HG03095 (cell line): ENCODE data around the gene NPAS4.
"Not testable (repeated sequence)": the region's sequence is repeated elsewhere in the genome, so short reads cannot be mapped to it uniquely, and the experiment has no call there.

Experiments
- ATAC-seq: cut with Tn5 transposase; IDR thresholded peaks from one replicate; pipeline ENCODE4 v1.9.1; 2021; ENCODE audit warnings: moderate library complexity; ENCODE audit not compliant: unreplicated experiment

NPAS4 gene

GRCh38 chr11:66454247-66454646 lies 33.4 kb downstream of the NPAS4 start:
- no peak for ATAC-seq

DNA sequence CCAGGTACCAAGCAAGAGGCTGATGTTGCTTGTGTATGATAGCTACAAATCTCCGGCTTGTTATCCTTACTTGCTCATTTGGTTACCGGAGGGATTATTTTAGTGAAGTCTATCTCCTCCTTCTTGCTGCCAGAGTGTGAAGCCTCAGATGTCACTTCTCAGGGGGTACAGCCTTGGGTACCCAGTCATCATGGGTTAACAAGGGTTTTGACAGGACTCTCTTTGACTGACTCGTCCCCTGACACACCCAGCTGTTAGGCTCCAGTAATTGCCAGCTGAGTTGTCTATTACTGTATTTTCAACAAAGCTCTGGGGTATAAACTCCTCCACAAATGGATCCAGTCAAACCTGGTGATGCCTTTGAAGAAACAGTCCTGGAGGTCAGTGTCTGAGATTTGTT lies 34.0 kb downstream of the NPAS4 start:
- no peak for ATAC-seq

DNA sequence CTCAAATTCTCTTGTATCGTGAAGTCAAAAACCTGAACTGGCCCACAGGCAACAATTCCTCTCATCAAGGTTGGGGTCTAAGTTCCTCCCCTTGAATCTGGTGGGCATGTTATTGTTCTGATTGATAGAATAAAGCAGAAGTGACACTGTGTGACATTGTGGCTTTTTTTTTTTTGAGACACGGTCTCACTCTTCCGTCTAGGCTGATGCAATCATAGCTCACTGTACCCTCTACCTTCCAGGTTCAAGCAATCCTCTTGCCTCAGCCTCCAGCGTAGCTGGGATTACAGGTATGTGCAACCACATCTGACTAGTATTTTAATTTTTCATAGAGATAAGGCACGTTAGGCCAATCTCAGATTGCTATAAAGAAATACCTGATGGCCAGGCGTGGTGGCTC lies 37.0 kb downstream of the NPAS4 start:
- no peak for ATAC-seq

- ATAC-seq: no peak
Measured at GRCh38 chr11:66459138-66459778, 38.4 kb downstream of the NPAS4 start.

- no peak for ATAC-seq
Measured at GRCh38 chr11:66462010-66462409, 41.2 kb downstream of the NPAS4 start.

GRCh38 chr11:66462911-66463310 lies 42.1 kb downstream of the NPAS4 start:
- no peak for ATAC-seq

- not testable (repeated sequence) for ATAC-seq
Measured at GRCh38 chr11:66464116-66464515, 43.3 kb downstream of the NPAS4 start.

GRCh38 chr11:66464916-66465315 lies 44.1 kb downstream of the NPAS4 start:
- no peak for ATAC-seq

- ATAC-seq: no peak
Measured at GRCh38 chr11:66465373-66466224, 44.8 kb downstream of the NPAS4 start.

DNA sequence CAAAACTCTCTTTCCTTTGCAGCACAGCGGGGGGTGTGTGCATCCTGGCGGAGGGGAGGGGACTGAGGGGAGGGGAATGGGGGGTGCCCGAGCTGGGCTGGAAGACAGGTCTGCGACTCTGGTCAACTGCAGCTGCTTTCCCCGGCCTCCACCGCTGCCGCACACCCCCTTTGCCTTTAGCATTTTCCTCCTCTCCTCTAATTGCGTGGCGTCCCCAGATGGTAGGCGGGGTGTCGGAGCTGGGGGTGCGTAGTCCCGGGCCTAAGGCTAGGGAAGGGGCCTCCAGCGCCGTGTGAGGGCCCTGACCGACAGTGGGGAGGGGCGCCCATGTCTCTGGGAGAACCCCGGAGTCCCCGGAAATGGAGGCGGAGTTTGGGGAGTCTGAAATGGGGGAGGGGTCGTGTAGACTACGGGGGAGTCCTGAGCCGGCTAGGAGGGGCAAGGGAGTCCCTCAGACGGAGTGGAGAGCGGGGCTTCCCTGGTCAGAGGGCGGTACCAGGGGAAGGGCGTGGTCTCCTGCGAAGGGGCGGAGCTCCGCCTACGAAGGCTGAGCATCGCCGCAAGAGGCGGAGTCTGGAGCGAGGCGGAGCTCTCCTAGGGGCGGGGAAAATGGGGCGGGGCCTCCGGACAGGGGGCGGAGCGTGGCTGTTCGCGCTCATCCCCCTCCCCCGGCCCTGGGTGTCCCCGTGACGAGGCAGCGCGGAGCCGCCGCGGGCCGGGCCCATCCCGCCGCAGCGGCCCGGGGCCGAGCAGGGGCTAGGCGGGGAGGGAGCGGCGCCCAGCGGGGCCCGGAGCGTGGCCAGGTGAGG lies 45.6 kb downstream of the NPAS4 start, which contains the start of gene PELI3:
Gene PELI3, plus strand, starts transcription at position 681 of the 809 bp plus-strand sequence. CDS start 1,224 bp downstream, outside the sequence.
- ATAC-seq: peak; percentile 72

DNA sequence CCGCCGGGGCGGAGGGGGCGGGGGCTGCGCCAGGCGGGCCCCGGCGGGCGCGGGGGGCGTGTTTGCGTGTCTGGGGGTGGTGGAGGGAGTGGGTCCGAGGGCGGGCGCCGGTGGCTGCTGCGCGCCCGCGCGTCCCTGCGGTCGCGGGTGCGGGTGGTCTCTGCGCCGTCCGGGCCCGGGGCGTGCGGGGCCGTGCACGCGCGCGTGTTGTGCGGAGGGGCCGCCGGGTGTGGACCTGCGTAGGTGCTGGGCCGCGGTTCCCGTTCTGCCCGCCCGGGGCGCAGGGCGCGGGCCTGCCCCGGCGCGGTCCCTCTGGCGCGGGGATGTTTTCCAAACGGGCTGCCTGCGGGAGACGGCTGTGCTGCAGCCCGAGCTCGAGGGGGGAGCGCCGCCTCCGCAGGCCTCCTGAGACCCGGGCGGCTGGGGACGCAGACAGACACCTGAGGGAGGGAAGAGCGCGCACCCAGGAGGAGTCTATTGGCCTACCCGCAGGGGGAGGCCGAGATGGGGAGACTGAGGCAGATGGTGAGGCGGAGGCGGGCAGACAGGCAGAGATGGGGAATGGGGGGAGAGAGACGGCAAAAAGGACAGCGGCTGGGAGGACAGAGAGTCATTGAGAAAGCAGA lies 46.3 kb downstream of the NPAS4 start:
- ATAC-seq: peak; percentile 19

GRCh38 chr11:66467756-66468155 lies 46.9 kb downstream of the NPAS4 start:
- ATAC-seq: no peak

- no peak for ATAC-seq
Measured at GRCh38 chr11:66468691-66469090, 47.9 kb downstream of the NPAS4 start.

DNA sequence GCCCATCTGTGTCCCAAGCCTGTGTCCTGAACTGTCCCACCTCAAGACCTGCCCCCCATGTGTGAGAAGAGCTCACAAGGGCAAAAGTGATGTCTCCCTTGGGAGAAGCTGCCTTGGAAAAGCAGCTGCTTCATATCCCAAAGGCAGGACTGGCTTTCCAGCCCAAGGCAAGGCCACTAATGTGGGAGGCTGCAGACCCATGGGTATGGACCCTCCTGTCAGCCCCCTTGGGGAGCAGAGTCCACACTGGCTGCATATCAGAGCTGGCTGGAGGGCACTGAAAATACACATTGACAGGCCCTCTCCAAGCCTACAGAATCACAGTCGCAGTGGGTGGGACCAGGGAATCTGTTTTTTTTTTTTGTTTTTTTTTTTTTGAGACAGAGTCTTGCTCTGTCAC lies 48.6 kb downstream of the NPAS4 start:
- no peak for ATAC-seq

- no peak for ATAC-seq
Measured at GRCh38 chr11:66470015-66470414, 49.2 kb downstream of the NPAS4 start.

- no peak for ATAC-seq
Measured at GRCh38 chr11:66471142-66471541, 50.3 kb downstream of the NPAS4 start.

- no peak for ATAC-seq
Measured at GRCh38 chr11:66472054-66472453, 51.2 kb downstream of the NPAS4 start.

- ATAC-seq: no peak
Measured at GRCh38 chr11:66473167-66473566, 52.3 kb downstream of the NPAS4 start.

GRCh38 chr11:66473608-66474515 lies 53.0 kb downstream of the NPAS4 start:
- no peak for ATAC-seq
